Neural crest cell (in vitro differentiated cells): ENCODE measurements around the gene CDH12. TPM values are rescaled to one million over a fixed set of nuclear protein-coding genes. Genes with fewer than 3 reads are reported as not detected.
"Not testable (repeated sequence)": the region's sequence is repeated elsewhere in the genome, so short reads cannot be mapped to it uniquely, and the experiment has no call there.

Experiments
- DNase-seq: peaks from one replicate; pipeline ENCODE4 v3.0.0; 2021; ENCODE audit warnings: low read depth, mixed read lengths, low spot score
- H3K27ac Mint-ChIP-seq: one replicate; pipeline ENCODE4 v1.8.0; 2021; ENCODE audit warnings: mild to moderate bottlenecking, mixed read lengths; ENCODE audit not compliant: unreplicated experiment
- H3K27me3 Mint-ChIP-seq: 2 replicates; pipeline ENCODE4 v1.8.0; 2021; ENCODE audit warnings: low read depth, mild to moderate bottlenecking, mixed read lengths
- H3K36me3 Mint-ChIP-seq: 2 replicates; pipeline ENCODE4 v1.8.0; 2021; ENCODE audit warnings: low read depth, mild to moderate bottlenecking, mixed read lengths
- H3K4me1 Mint-ChIP-seq: 2 replicates; pipeline ENCODE4 v1.8.0; 2021; ENCODE audit warnings: mixed read lengths
- H3K4me3 Mint-ChIP-seq: one replicate; pipeline ENCODE4 v1.8.0; 2021; ENCODE audit warnings: mild to moderate bottlenecking, mixed read lengths
- H3K9me3 Mint-ChIP-seq: 2 replicates; pipeline ENCODE4 v1.8.0; 2021; ENCODE audit warnings: mixed read lengths
- CTCF ChIP-seq: fragments of 200-600 bp; sonication (generic); conservative IDR thresholded peaks from 2 replicates; pipeline ENCODE4 v1.5.0; 2021; ENCODE audit warnings: antibody characterized with exemption, mild to moderate bottlenecking
- total RNA-seq: library from RNA; stranded (reverse); gene quantifications from 2 replicates; pipeline ENCODE4 v1.2.1, GENCODE V29; 2021

Gene CDH12
- total RNA-seq, 1 donor from 2014 or later: 0.07 TPM

GRCh38 chr5:22892441-22892840 is 39.3 kb upstream of the CDH12 start:
- H3K27ac Mint-ChIP-seq: no peak overlapping the region
- no peaks in the 10 kb centered on the region for H3K9me3 Mint-ChIP-seq
- H3K36me3 Mint-ChIP-seq: no peaks in the 10 kb centered on the region
- no peak overlapping the region for H3K4me3 Mint-ChIP-seq
- H3K27me3 Mint-ChIP-seq: no peaks in the 10 kb centered on the region
- no peaks in the 10 kb centered on the region for H3K4me1 Mint-ChIP-seq
- no peak for TF ChIP-seq CTCF
- no peak for DNase-seq

- Mint-ChIP-seq H3K4me1 (no peaks in the 10 kb centered on the region), H3K36me3 (no peaks in the 10 kb centered on the region), H3K9me3 (no peaks in the 10 kb centered on the region), H3K27ac (no peak overlapping the region), H3K4me3 (no peak overlapping the region), H3K27me3 (no peaks in the 10 kb centered on the region)
- TF ChIP-seq CTCF: peak; percentile 29
- DNase-seq: no peak
Measured at GRCh38 chr5:22889720-22890119, 36.6 kb upstream of the CDH12 start.

- Mint-ChIP-seq H3K27ac (no peak overlapping the region), H3K4me1 (no peaks in the 10 kb centered on the region), H3K36me3 (no peaks in the 10 kb centered on the region), H3K4me3 (no peak overlapping the region), H3K27me3 (no peaks in the 10 kb centered on the region), H3K9me3 (no peaks in the 10 kb centered on the region)
- TF ChIP-seq CTCF: no peak
- no peak for DNase-seq
Measured at GRCh38 chr5:22887566-22887965, 34.4 kb upstream of the CDH12 start.

- H3K4me1 Mint-ChIP-seq, H3K36me3 Mint-ChIP-seq, H3K4me3 Mint-ChIP-seq, DNase-seq, H3K27ac Mint-ChIP-seq, H3K9me3 Mint-ChIP-seq: not testable (repeated sequence)
- peaks cover 51% of the 10 kb centered on the region for H3K27me3 Mint-ChIP-seq
Measured at GRCh38 chr5:22858911-22859310, 5.8 kb upstream of the CDH12 start.

GRCh38 chr5:22855824-22856223 is 2.7 kb upstream of the CDH12 start:
- Mint-ChIP-seq H3K27me3 (peaks cover 63% of the 10 kb centered on the region), H3K36me3 (no peaks in the 10 kb centered on the region), H3K9me3 (no peaks in the 10 kb centered on the region), H3K27ac (no peak overlapping the region), H3K4me1 (peaks cover 14% of the 10 kb centered on the region), H3K4me3 (no peak overlapping the region)
- no peak for DNase-seq
- TF ChIP-seq CTCF: no peak

GRCh38 chr5:22850981-22851380 is 2.2 kb downstream of the CDH12 start:
- TF ChIP-seq CTCF: no peak
- Mint-ChIP-seq H3K4me3 (peak overlapping the region; percentile 26), H3K9me3 (no peaks in the 10 kb centered on the region), H3K4me1 (peaks cover 14% of the 10 kb centered on the region), H3K36me3 (no peaks in the 10 kb centered on the region), H3K27me3 (peaks cover 87% of the 10 kb centered on the region), H3K27ac (no peak overlapping the region)
- no peak for DNase-seq
